AG09319 (cell line): Measurements from ENCODE around the gene NT5DC2.

ENCODE experiments used
- DNase-seq: peaks from one replicate; pipeline ENCODE4 v3.0.0-alpha.2; 2010; ENCODE audit warnings: low read depth; ENCODE audit errors: extremely low read depth
- TF ChIP-seq, protein P1 (sequence below): IDR thresholded peaks from 2 replicates; pipeline ENCODE4 v1.5.1; 2011; ENCODE audit warnings: low read depth, mild to moderate bottlenecking, inconsistent platforms, low read length, moderate library complexity

Gene NT5DC2

DNA sequence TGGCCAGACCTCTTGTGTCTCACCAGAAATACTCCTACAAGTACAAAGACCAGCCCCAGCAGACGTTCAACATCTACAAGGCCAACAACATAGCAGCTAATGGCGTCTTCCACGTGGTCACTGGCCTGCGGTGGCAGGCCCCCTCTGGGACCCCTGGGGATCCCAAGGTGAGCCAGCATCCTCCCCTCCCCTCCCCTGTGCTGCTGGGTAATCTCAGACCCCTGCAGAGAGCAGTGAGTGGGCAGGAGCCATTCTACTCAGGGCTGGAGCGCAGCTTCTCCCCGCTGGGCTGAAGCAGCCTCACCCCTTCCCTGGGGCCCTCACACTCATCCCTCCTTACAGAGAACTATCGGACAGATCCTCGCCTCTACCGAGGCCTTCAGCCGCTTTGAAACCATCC lies 28.7 kb downstream of the NT5DC2 start:
- DNase-seq, result no peak

GRCh38 chr3:52503788-52504424 lies 29.8 kb downstream of the NT5DC2 start:
- no peak for DNase-seq
- TF ChIP-seq, protein P1, sequence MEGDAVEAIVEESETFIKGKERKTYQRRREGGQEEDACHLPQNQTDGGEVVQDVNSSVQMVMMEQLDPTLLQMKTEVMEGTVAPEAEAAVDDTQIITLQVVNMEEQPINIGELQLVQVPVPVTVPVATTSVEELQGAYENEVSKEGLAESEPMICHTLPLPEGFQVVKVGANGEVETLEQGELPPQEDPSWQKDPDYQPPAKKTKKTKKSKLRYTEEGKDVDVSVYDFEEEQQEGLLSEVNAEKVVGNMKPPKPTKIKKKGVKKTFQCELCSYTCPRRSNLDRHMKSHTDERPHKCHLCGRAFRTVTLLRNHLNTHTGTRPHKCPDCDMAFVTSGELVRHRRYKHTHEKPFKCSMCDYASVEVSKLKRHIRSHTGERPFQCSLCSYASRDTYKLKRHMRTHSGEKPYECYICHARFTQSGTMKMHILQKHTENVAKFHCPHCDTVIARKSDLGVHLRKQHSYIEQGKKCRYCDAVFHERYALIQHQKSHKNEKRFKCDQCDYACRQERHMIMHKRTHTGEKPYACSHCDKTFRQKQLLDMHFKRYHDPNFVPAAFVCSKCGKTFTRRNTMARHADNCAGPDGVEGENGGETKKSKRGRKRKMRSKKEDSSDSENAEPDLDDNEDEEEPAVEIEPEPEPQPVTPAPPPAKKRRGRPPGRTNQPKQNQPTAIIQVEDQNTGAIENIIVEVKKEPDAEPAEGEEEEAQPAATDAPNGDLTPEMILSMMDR, result no peak

More for the DNA sequence above, 28.7 kb downstream of the NT5DC2 start:
- TF ChIP-seq, protein P1, result no peak

- no peak for DNase-seq
- TF ChIP-seq, protein P1, result no peak
Observed at GRCh38 chr3:52502808-52503350, 30.8 kb downstream of the NT5DC2 start.

DNA sequence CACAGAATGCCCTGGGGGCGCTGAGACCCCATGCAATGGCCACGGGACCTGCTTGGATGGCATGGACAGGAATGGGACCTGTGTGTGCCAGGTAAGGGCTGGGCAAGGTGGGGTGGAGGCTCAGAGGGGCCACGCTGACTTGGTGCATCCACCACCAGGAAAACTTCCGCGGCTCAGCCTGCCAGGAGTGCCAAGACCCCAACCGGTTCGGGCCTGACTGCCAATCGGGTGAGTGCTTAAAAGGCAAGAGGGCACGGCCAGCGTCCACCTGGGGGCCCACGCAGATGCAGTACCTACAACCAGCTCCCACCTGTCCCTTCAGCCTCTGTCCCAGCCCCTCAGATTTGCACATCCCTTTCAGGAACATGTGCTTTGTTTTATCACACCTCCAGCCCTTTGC lies 31.7 kb downstream of the NT5DC2 start:
- DNase-seq, result no peak
- TF ChIP-seq, protein P1, result no peak

- TF ChIP-seq, protein P1, result no peak
Observed at GRCh38 chr3:52501046-52501445, 32.6 kb downstream of the NT5DC2 start.

DNA sequence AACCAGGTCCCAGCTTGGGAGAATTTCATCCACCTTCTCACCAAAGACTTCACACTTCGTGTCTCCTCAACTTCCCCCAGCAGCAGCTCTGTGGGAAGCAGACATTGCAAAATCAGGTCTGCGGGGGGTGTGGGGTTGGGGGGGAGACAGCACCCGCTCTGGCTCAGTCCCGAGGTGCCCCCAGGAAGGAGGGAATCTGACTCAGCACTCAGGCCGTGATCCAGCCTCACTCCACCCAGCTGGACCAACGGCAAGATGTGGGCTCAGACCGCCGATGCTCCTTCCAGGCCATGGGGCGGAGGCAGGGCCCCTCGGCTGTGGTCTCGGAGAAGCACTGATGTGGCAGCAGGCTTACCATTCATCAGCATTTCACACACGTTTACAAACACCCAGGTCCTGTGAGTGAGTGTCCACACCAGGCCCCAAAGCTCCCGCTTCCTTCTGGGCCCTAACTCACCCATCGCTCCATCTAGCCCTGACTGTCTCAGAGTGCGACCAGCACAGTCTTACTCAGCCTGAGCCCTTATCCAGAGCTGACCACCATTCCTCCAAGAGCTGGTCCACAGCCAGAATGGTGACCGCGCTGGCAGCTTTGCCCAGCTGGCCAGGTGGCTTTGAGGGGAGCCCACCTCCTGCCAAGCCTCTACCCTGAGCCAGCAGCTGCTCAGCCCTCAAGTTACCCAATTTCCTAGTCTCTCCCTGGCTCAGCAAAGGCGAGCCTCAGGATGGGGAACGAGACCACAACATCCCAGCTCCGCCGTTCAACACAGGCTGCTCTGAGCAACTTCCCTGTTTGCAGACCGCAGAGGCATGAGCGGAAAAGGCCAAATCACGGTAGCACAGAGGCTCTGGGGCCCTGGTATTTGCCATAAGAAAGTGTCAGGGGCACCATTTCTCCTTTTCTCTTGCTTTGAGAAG lies 35.3 kb downstream of the NT5DC2 start:
- peak; percentile 44 for DNase-seq
- TF ChIP-seq, protein P1, result no peak

More at GRCh38 chr3:52501046-52501445, 32.6 kb downstream of the NT5DC2 start:
- DNase-seq, result no peak
